Thoracic aorta (tissue), 2 donors: ENCODE results near the gene VSIG10L. TPM values are rescaled to one million over a fixed set of nuclear protein-coding genes. Genes with fewer than 3 reads are reported as not detected.

ENCODE experiments used
- ATAC-seq: fragments of 150-250 bp; one replicate; pipeline ENCODE4 v1.8.0; 2017; ENCODE audit warnings: low read depth; ENCODE audit not compliant: insufficient number of reproducible peaks, low FRiP score
- DNase-seq: peaks from one replicate; pipeline ENCODE4 v3.0.0-alpha.2; 2020; ENCODE audit warnings: low spot score
- H3K27ac ChIP-seq, 2 donors: fragments of 200-600 bp; sonication (generic); 1 replicate in 1 of 2; 2 replicates in 1 of 2; pipeline ENCODE4 v1.5.1; 2016; ENCODE audit warnings: mild to moderate bottlenecking in 2 of 2, moderate library complexity in 2 of 2
- H3K27me3 ChIP-seq: fragments of 200-600 bp; sonication (generic); replicated peaks from 2 replicates; pipeline ENCODE4 v1.6.0; 2016; ENCODE audit warnings: mild to moderate bottlenecking; ENCODE audit not compliant: insufficient read depth
- H3K36me3 ChIP-seq: fragments of 200-600 bp; sonication (generic); one replicate; pipeline ENCODE4 v1.5.1; 2016
- H3K4me1 ChIP-seq, 2 donors: fragments of 200-600 bp; sonication (generic); 1 replicate in 1 of 2; 2 replicates in 1 of 2; pipeline versions ENCODE4 v1.5.1 to v1.6.0; 2016; ENCODE audit warnings: low read depth in 2 of 2, mild to moderate bottlenecking in 1 of 2; ENCODE audit not compliant: control insufficient read depth in 1 of 2
- H3K4me3 ChIP-seq: fragments of 200-600 bp; sonication (generic); 2 replicates; pipeline ENCODE4 v1.5.1; 2016; ENCODE audit warnings: mild to moderate bottlenecking
- H3K9me3 ChIP-seq: fragments of 200-600 bp; sonication (generic); 2 replicates; pipeline ENCODE4 v1.5.1; 2016
- total RNA-seq, 2 donors: library from RNA; depleted of rRNA; stranded (reverse); fragments of >200 nt; gene quantifications; one replicate each; pipeline versions ENCODE4 v1.1.0 to v1.2.3, GENCODE V29; 2016
- TF ChIP-seq, protein P1 (sequence below): fragments of 200-600 bp; sonication (generic); IDR thresholded peaks from one replicate; pipeline ENCODE4 v1.5.1; 2019; ENCODE audit warnings: antibody characterized with exemption

The VSIG10L gene
- total RNA-seq, 2 donors from 2014 or later, result 0.54 to 1.6 TPM

DNA sequence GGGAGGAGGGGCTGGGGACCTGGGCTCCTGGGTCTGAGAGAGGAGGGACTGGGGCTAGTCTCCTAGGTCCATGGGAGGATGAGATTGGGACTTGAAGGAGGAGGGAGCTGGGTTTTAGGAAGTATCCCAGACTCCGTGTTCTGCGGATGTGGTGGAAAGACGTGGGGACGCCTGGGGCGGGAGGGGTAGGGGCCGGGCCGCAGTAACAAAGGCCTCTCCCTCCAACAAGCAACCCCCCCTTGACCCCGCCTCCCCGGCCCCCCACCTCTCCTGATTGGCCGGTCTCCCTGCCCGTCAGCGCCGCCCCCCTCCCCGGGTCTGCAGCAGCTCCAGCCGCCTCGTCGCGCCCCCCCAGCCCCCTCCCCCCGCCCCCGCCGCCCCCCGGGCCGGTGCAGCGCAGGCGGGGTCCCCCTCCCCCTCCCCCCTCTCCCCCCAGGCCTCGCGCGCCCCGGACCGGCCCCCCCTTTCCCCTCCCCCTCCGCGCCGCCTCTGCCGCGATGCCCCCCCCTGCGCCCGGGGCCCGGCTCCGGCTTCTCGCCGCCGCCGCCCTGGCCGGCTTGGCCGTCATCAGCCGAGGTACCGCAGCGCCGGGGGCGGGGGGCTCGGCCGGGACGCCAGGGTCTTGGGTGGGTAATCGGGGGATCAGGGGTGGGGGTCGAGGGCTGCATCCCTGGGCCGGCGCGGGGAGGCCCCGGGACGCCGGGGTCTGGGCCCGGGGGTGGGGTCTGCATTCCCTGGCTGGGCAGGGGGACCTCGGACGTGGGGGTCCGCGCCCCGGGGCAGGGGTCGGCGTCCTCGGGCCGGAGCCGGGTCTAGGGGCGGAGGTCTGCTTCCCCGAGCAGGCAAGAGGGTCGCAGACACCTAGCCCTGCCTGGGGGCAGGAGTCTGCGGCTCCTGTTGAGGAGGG lies 30.3 kb downstream of the VSIG10L start, which contains the start of gene IGLON5:
TSS of gene IGLON5 (plus strand) at position 294 of the 907 bp plus-strand sequence. CDS start at position 498, 204 bp downstream.
- Histone ChIP-seq H3K4me1 (no peaks in the 10 kb centered on the region), H3K4me3 (no peak within 1 kb of the TSS), H3K9me3 (peaks cover 7% of the 10 kb centered on the region), H3K36me3 (no peaks in the 10 kb centered on the region), H3K27ac (no peak within 1 kb of the TSS), H3K27me3 (no peaks in the 10 kb centered on the region)
- ATAC-seq, result no peak
- TF ChIP-seq, protein P1, sequence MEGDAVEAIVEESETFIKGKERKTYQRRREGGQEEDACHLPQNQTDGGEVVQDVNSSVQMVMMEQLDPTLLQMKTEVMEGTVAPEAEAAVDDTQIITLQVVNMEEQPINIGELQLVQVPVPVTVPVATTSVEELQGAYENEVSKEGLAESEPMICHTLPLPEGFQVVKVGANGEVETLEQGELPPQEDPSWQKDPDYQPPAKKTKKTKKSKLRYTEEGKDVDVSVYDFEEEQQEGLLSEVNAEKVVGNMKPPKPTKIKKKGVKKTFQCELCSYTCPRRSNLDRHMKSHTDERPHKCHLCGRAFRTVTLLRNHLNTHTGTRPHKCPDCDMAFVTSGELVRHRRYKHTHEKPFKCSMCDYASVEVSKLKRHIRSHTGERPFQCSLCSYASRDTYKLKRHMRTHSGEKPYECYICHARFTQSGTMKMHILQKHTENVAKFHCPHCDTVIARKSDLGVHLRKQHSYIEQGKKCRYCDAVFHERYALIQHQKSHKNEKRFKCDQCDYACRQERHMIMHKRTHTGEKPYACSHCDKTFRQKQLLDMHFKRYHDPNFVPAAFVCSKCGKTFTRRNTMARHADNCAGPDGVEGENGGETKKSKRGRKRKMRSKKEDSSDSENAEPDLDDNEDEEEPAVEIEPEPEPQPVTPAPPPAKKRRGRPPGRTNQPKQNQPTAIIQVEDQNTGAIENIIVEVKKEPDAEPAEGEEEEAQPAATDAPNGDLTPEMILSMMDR, result no peak
- no peak for DNase-seq

DNA sequence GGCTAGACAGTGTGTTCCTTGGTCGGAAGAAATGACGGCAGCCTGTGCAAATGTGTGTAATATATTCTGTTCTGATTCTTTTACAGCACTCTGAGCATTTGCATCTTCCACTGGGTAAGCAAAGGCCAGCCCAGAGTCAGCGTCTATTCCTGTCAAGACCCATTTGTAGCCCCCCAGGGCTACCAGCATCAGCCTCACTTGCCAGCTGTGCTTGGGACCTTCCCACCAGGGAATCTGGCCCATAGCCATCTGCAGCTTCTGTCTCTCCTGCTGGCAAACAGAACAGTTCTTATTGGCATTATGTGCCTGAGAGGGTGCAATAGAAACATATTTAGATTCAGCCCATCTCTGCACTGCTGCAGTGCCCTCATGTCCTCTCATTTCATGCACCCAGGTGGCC lies 36.5 kb downstream of the VSIG10L start:
- H3K4me1 ChIP-seq, result no peaks in the 10 kb centered on the region
- H3K4me3 ChIP-seq, result no peak overlapping the region
- H3K36me3 ChIP-seq, result no peaks in the 10 kb centered on the region
- ATAC-seq, result no peak
- H3K9me3 ChIP-seq, result peaks cover 7% of the 10 kb centered on the region
- no peaks in the 10 kb centered on the region for H3K27me3 ChIP-seq
- TF ChIP-seq, protein P1, result no peak
- DNase-seq, result no peak
- H3K27ac ChIP-seq, result no peak overlapping the region

DNA sequence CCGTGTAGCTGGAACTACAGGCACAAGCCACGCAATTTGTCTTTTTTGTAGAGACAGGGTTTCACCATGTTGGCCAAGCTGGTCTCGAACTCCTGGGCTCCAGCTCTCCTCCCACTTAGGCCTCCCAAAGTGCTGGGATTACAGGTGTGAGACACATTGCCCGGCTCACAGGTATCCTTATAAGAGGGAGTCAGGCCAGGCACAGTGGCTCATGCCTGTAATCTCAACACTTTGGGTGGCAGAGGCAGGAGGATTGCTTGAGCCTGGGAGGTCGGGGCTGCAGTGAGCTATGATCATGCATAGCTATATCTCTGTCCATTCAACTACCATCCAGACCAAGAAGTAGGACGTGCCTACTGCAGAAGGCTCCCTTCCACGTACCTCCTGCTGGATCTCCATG lies 40.7 kb downstream of the VSIG10L start:
- TF ChIP-seq, protein P1, result no peak
- Histone ChIP-seq H3K4me3 (no peak overlapping the region), H3K36me3 (no peaks in the 10 kb centered on the region), H3K9me3 (no peaks in the 10 kb centered on the region), H3K27me3 (no peaks in the 10 kb centered on the region), H3K27ac (no peak overlapping the region), H3K4me1 (no peaks in the 10 kb centered on the region)
- no peak for DNase-seq
- no peak for ATAC-seq

DNA sequence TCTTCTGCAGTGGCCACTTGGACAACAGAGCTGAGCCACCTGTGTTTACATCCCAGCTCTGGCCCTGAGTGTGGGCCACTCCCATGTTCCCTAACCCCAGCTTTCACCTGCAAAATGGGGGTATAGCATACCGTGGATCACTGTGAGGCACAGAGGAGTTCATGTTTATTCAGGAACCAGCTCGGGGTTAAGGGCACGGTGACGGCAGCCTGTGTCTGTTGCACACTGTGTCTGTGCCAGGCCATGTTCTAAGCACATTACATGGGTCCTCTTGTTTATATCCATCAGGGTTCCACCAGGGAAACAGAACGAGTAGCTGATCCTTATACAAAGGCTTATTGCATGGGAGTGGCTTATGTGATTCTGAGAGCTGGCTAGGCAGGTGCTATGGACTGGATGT lies 44.5 kb downstream of the VSIG10L start:
- no peaks in the 10 kb centered on the region for H3K27me3 ChIP-seq
- ATAC-seq, result no peak
- no peaks in the 10 kb centered on the region for H3K36me3 ChIP-seq
- H3K27ac ChIP-seq, result no peak overlapping the region
- H3K4me1 ChIP-seq, result no peaks in the 10 kb centered on the region
- H3K9me3 ChIP-seq, result no peaks in the 10 kb centered on the region
- H3K4me3 ChIP-seq, result no peak overlapping the region
- TF ChIP-seq, protein P1, result no peak
- no peak for DNase-seq

DNA sequence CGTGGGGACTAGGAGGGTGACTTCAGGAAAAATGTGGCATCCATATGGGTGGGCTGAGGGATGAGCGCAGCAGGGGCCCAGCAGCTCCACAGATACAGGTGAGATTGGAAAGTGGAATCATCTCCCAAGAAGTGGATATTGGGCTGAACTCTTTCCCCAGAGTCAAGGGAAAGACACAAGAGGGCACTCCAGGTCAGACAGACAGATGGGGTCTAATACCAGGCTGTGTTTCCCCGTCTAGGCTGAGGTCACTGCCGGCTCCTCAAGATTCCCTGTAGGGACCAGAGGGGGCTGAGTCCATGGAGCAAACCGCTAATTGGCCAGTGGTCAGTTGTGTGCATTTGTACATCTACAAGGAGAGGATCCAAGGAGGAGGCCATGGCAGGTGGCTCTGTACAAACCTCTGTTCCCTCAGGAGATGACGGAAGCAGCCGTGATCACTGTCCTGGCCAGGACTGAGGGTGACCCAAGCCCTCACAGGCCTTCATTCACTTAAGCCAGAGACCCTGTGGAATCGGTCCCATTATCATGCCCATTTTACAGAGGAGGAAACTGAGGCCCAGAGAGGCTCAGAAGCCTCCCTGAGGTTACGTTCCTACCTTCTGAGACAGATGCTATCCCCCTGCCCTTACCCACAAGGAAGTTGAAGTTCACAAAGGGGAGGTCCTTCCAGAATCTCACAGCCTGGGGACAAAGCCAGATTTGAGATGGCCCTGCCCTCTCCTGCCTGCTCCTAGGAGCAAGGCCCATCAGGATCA lies 45.4 kb downstream of the VSIG10L start:
- no peaks in the 10 kb centered on the region for H3K36me3 ChIP-seq
- H3K27me3 ChIP-seq, result no peaks in the 10 kb centered on the region
- ATAC-seq (no peak), DNase-seq (no peak)
- TF ChIP-seq, protein P1, result no peak
- no peak overlapping the region for H3K4me3 ChIP-seq
- no peaks in the 10 kb centered on the region for H3K4me1 ChIP-seq
- no peak overlapping the region for H3K27ac ChIP-seq
- H3K9me3 ChIP-seq, result no peaks in the 10 kb centered on the region
